Middle frontal gyrus (tissue), 1 donor: ENCODE data around the gene CDKAL1.

Source experiments
- DNase-seq: peaks from one replicate; pipeline ENCODE4 v3.0.0-alpha.2; 2015; ENCODE audit warnings: low spot score; ENCODE audit errors: extremely low spot score

CDKAL1 gene

DNA sequence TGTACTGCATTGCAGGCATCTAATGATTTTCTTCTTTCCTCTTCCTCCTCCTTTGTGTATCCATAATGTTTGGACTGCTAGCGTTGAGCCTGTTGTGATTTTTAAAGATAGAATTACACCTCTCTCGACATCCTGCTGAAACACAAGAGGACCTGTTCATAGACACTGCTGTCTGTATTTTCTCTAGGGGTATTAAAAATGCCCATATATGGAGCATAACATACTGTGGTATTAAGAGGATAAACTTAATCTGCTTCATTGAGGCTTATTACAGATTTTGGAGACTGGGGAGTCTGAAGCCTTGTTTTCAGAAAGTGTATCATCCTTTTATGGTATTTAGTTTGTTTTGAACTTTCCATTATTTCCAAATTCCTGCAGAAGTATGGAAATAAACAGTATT is 414.3 kb downstream of the CDKAL1 start:
- DNase-seq = no peak

DNA sequence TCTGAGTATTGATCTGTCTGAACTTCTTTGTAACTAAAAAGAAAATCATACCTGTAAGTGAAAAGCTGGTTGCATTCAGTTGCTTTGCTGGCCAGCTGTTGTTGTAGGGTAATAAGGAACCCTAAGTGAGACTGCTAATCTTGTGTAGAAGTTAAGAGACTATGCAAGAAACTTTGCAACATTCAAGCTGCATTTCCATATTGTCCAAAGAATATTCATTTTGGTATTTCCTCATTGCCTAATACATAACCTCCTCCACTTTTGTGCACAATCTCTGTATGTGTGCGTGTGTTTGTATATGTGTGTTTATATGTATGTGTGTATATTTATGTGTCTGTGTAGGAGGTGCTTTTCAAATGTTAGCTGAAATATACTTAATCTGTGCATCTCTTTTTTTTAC is 414.9 kb downstream of the CDKAL1 start:
- no peak for DNase-seq

- DNase-seq = no peak
Measured at GRCh38 chr6:20952699-20953474, 418.6 kb downstream of the CDKAL1 start.

DNA sequence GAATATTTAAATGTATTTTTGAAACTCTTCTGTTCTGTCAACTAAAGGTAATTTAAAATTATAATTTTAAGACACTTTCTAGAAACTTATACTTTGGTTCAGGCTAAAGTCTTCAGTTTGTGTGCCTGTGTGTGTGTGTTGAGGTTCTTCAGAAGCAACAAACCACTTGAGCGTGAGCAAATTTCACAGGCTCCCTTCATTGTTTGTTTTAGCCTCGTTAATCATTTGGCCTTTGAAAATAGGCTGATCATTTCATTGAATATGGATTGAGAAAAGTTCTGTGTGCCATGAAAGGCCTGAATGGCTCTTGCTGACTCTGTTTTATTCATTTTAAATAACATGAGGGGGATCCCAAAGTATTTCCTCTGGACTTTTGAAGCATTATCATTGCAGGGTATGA is 420.1 kb downstream of the CDKAL1 start:
- no peak for DNase-seq

DNA sequence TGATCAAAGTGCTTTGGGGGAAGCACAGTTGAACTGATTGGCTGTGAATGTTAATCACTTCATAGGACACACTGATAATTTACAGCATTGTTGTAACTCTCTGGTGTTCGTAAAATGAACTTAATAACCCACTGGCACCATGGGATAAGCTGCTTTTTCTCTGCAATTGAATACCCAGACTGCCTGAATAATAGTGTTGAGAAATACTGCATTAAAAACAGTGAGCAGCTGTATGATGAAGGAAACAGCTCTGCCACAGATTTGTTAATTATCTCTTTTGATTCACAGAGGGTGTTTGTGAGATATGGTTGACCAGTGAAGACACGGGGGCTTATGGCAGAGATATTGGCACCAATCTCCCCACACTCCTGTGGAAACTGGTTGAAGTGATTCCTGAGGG is 420.9 kb downstream of the CDKAL1 start:
- DNase-seq = no peak

DNA sequence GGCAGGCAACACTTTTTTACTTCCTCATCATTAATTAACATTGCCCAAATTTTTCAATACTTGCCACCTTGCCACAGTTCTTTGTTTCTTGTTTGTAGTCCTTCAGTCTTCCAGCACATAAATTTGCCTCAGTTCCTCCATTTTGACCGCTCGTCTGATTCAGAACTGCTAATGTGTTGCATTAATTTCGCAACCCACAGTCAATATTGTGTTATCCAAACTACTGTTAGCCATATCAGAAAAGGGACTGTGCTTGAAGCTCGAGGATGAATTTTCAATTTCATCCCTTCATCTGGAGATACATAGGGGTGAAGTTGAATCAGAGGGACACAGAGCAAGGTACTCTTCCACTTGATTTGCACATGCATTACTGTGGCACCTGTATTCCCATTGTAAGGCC is 421.5 kb downstream of the CDKAL1 start:
- no peak for DNase-seq

DNA sequence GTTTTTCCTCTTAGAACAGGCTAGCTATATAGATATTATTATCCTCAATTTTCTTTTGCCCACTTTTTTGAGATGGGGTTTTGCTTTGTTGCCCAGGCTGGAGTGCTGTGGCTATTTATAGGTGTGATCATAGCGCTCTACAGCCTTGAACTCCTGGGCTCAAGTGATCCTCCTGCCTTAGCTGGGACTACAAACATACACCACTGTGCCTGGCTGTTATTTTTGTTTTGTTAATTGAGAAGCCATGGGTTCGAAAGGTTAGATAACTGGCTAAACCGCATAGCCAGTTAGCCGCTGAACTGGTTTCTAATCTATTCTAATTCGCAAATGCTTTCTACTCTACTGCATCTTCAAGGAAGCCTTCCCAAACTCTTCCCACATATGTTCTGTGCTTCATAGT is 425.8 kb downstream of the CDKAL1 start:
- DNase-seq = no peak

- DNase-seq = no peak
Measured at GRCh38 chr6:20965276-20965675, 431.0 kb downstream of the CDKAL1 start.

GRCh38 chr6:20965915-20966314 is 431.7 kb downstream of the CDKAL1 start:
- DNase-seq = no peak

- DNase-seq = no peak
Measured at GRCh38 chr6:20969551-20969950, 435.3 kb downstream of the CDKAL1 start.

- no peak for DNase-seq
Measured at GRCh38 chr6:20976391-20976918, 442.2 kb downstream of the CDKAL1 start.

DNA sequence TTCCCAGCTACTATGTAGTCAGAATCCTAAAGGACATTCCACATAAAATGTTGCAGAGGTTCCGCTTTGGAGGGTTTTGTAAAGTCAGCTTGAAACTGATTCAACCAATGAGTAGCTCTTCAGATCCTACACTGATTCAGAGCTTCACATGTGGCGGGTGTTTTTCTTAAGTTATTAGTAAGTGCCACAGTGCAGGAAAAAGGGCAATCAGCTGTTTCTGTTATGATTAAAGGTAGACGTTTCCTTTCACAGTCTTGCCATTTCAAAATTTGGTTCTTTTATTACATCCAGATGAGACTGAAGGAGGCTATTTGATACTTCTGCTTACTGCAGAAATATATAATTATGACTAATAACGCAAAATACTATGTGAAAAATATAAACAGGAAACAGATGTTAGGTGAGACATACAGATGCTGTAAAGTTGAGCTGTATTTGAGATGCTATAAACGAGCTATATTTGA is 443.9 kb downstream of the CDKAL1 start:
- no peak for DNase-seq

- DNase-seq = no peak
Measured at GRCh38 chr6:20979076-20979475, 444.8 kb downstream of the CDKAL1 start.

GRCh38 chr6:20983961-20984360 is 449.7 kb downstream of the CDKAL1 start:
- DNase-seq = no peak

DNA sequence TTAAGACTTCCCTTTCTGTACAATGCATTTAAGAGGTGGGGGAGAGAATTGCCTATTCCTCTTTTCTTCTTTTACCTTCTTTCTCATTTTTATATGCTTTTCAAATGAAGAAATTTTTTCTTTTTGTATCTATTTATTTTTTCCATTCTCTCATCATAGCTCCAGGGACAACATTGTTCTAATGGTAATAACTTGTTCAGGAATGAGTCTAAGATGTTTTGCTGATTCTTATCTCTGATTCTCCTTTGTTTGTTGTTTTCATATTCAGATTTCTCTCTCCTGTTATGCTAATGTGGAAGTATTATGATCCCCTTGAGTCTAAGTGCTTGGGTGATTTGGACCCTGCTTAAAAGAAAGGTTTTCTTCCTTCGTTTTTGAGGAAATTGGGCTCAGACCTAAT is 451.6 kb downstream of the CDKAL1 start:
- no peak for DNase-seq

DNA sequence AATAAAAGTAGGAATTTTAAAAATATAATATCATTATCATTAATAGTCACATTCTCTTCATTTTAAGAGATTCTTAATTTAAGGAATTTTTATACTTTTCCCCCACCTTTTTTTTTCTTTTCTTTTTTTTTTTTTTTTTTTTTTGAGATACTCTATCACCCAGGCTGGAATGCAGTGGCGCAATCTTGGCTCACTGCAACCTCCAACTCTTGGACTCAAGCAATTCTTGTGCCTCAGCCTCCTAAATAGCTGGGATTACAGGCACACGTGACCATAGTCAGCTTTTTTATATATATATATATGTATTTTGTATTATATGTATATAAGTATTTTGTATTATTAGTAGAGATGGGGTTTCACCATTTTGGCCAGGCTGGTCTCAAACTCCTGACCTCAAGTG is 457.7 kb downstream of the CDKAL1 start:
- DNase-seq = no peak

DNA sequence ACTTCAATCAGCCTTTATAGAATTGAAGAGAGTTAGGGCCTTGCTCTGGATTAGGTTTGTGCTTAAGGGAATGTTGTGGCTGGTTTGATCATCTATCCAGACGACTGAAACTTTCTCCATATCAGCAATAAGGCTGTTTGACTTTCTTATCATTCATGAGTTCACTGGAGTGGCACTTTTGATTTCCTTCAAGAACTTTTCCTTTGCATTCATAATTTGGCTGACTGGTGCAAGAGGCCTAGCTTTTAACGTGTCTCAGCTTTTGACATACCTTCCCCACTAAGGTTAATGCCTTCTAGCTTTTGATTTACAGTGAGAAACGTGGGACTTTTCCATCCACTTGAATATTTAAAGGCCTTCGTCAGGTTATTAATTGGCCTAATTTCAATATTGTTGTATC is 461.8 kb downstream of the CDKAL1 start:
- DNase-seq = no peak

- no peak for DNase-seq
Measured at GRCh38 chr6:20997143-20997769, 463.0 kb downstream of the CDKAL1 start.

GRCh38 chr6:20997770-20998147 is 463.5 kb downstream of the CDKAL1 start:
- DNase-seq = no peak

- no peak for DNase-seq
Measured at GRCh38 chr6:20998748-20999448, 464.6 kb downstream of the CDKAL1 start.

DNA sequence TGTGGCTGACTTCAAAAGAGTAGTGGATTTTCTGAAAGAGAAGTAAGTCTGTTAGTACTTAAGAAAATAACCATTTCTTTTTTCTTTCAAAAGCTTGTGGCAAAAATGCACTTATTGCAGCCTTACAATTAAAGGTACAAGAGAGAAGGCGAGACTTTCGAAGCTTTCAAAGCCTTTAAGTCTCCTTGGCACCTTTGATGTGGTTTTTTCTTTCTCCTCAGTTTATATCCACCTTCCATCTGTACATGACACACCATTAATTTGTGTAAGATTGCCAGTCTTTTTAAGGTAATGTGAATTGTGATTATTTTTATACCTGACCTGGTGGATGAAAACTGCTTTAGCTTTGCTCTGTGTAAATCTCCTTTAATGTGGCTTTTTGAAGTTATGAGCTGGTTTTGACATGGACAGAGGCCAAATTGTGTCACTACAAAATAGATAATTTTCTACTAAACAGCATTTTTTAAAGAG is 466.1 kb downstream of the CDKAL1 start:
- no peak for DNase-seq

- no peak for DNase-seq
Measured at GRCh38 chr6:21001736-21002135, 467.5 kb downstream of the CDKAL1 start.
